Duodenal mucosa (tissue), 2 donors: ENCODE measurements around the gene BNIPL.

Source experiments
- H3K27ac ChIP-seq: one replicate; pipeline ENCODE4 v1.7.0; 2013; ENCODE audit warnings: low read depth, low read length
- H3K27me3 ChIP-seq, 2 donors: one replicate each; pipeline ENCODE4 v1.7.0; 2013; ENCODE audit warnings: low read length in 2 of 2, control low read depth in 1 of 2; ENCODE audit not compliant: insufficient read depth in 2 of 2, control insufficient read depth in 1 of 2
- H3K36me3 ChIP-seq, 2 donors: one replicate each; pipeline ENCODE4 v1.7.0; 2013; ENCODE audit warnings: low read length in 2 of 2, control low read depth in 1 of 2; ENCODE audit not compliant: insufficient read depth in 2 of 2, control insufficient read depth in 1 of 2
- H3K4me1 ChIP-seq, 2 donors: one replicate each; pipeline ENCODE4 v1.7.0; 2013; ENCODE audit warnings: low read length in 2 of 2, control low read depth in 1 of 2; ENCODE audit not compliant: insufficient read depth in 2 of 2, control insufficient read depth in 1 of 2
- H3K4me3 ChIP-seq, 2 donors: one replicate each; pipeline ENCODE4 v1.7.0; 2013; ENCODE audit warnings: low read length in 2 of 2, low read depth in 1 of 2
- H3K9ac ChIP-seq, 2 donors: one replicate each; pipeline ENCODE4 v1.7.0; 2013; ENCODE audit warnings: low read length in 2 of 2, low read depth in 1 of 2
- H3K9me3 ChIP-seq, 2 donors: one replicate each; pipeline ENCODE4 v1.7.0; 2013; ENCODE audit warnings: low read length in 2 of 2, control low read depth in 1 of 2; ENCODE audit not compliant: control insufficient read depth in 1 of 2

BNIPL gene

DNA sequence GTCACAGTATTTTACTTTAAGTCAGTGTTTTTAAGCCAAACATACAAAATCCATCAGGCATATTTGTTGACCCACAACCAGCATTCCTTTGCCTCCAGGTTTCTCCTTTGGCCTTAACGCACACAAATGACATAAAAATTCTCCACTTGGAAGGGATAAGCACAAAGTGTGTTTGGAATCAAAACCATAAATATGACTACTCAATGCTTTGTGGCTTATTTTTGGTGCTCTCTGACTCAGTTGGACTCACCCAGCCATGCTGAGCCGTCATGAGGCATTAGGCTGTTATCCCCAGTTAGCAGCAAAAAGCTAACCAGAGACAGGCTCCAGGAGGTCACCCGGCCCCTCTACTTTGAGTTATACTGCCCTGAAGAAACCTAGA lies 27.2 kb upstream of the BNIPL start:
- Histone ChIP-seq H3K27ac (peak overlapping the region; percentile 22), H3K27me3 (no peaks in the 10 kb centered on the region), H3K9ac (peak overlapping the region; percentile 92), H3K4me1 (peaks cover 52 to 58% of the 10 kb centered on the region in 2 donors), H3K9me3 (no peaks in the 10 kb centered on the region), H3K36me3 (peaks cover 0 to 3% of the 10 kb centered on the region in 2 donors), H3K4me3 (peak overlapping the region; percentile 87 to 94)

DNA sequence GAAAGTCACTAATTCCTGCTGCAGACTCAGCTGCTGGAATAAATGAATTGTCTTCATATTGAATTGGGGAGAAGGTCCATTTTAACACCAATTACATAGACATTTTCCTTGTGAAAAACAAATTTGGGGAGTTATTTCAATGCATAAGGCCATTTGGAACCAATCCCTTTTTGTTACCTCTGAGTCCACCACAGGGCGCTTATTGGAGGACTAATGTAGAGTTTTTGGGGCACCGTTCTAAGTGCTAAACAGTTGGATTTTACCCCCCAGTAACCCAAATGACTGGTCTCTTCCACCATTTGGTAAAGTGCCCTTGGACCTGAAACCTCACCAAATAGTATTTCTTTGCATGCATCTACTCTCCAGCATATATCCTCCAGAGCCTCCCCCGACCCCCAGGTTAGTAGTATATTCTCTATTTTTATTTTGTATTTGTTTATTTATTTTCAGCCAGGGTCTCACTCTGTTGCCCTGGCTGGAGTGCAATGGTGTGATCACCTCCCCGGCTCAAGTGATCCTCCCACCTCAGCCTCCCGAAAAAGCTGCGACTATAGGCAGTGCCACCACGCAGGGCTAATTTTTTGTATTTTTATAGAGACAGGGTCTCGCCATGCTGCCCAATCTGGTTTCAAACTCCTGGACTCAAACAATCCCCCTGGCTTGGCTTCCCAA lies 26.6 kb upstream of the BNIPL start:
- Histone ChIP-seq H3K9me3 (no peaks in the 10 kb centered on the region), H3K4me1 (peaks cover 55% of the 10 kb centered on the region in 2 donors), H3K9ac (peak overlapping the region; percentile 92), H3K27ac (no peak overlapping the region), H3K4me3 (peak overlapping the region; percentile 87 to 94), H3K36me3 (peaks cover 0 to 3% of the 10 kb centered on the region in 2 donors), H3K27me3 (no peaks in the 10 kb centered on the region)

DNA sequence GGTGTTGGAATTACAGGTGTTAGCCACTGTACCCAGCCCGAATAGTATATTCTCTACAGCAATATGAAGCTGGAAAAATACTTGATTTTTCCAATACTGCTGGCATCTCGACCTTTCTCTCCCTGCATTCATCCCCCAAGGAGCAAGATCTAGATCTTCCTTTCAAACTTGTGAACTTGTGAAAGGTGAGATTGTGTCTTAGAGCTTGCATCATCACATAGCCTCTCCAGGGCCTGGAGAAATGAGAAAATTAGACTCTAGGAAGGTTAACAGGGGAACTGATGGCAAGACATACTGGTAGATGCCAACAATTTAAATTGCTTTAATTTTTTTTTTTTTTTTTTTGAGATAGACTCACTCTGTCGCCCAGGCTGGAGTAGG lies 26.1 kb upstream of the BNIPL start:
- Histone ChIP-seq H3K4me1 (peaks cover 53 to 55% of the 10 kb centered on the region in 2 donors), H3K4me3 (no peak overlapping the region)

DNA sequence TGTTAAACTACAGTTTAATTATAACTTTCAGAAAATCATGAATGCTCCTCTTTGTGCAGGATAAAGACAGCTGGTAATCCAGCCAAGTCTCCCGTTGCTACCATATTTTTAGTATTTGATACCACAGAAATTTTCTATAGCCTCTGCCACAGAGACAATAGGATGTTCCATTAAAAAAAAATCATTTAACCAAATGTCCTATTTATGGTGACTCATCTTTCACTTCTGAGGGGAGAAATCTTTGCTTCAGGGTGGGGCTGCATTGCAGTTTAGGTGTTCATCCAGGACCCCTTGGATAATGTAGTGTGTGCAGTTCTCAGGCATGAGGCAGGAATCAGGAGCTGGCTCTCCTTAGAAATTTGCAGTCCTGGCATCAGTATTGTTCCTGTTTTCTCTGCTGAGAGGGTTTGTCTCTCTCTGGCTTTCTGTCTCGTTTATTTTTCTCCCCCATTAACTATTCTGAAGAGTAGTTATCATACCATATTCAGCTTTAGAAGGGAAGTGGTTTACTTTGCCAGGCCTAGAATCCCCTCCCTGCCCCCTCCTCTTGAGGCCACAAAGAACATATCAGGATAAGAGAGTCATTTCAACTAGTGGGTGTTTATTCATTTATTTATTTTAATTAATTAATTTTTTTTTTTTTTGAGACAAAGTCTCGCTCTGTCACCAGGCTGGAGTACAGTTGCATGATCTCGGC lies 25.1 kb upstream of the BNIPL start:
- no peaks in the 10 kb centered on the region for H3K9me3 ChIP-seq
- H3K27ac ChIP-seq = no peak overlapping the region
- H3K4me3 ChIP-seq = no peak overlapping the region
- peaks cover 48 to 55% of the 10 kb centered on the region in 2 donors for H3K4me1 ChIP-seq
- peaks cover 0 to 3% of the 10 kb centered on the region in 2 donors for H3K36me3 ChIP-seq
- no peak overlapping the region for H3K9ac ChIP-seq
- H3K27me3 ChIP-seq = no peaks in the 10 kb centered on the region

More for the DNA sequence above, 26.1 kb upstream of the BNIPL start:
- H3K27me3 ChIP-seq = no peaks in the 10 kb centered on the region
- no peaks in the 10 kb centered on the region for H3K9me3 ChIP-seq
- H3K9ac ChIP-seq = no peak overlapping the region
- no peak overlapping the region for H3K27ac ChIP-seq
- peaks cover 0 to 3% of the 10 kb centered on the region in 2 donors for H3K36me3 ChIP-seq

DNA sequence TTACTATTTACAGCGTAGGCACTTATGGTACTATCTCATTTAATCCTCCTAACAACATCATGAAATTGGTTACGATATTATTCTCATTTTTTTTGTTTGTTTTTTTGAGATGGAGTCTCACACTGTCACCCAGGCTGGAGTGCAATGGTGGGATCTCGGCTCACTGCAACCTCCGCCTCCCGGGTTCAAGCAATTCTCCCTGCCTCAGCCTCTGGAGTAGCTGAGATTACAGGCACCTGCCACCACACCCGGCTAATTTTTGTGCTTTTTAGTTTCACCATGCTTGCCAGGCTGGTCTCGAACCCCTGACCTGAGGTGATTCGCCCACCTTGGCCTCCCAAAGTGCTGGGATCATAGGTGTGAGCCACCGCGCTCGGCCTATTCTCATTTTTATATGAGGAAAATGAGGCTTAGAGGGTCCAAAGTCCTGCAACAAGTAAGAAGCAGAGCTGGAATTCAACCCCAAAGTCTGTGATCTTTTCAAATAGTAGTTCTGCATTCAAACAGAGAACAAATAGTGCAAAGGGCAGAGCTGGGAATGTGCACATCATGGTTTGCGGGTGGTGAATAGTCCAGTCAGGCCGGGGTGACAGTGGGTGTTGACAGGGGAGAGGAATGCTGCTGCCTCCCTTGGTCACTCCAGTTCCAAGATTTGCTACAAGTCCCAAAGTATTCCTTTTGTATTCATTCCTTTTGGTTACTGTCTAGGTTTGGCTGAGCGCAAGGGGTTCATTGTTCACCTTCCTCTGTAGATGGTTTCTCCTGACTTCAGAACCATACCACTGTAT lies 23.5 kb upstream of the BNIPL start:
- H3K4me3 ChIP-seq = peak overlapping the region in 1 of 2 donors; percentile 12
- no peaks in the 10 kb centered on the region for H3K27me3 ChIP-seq
- no peaks in the 10 kb centered on the region for H3K9me3 ChIP-seq
- H3K4me1 ChIP-seq = peaks cover 36 to 44% of the 10 kb centered on the region in 2 donors
- H3K36me3 ChIP-seq = peaks cover 2 to 4% of the 10 kb centered on the region in 2 donors
- H3K27ac ChIP-seq = peak overlapping the region; percentile 61
- peak overlapping the region in 1 of 2 donors; percentile 8 for H3K9ac ChIP-seq

DNA sequence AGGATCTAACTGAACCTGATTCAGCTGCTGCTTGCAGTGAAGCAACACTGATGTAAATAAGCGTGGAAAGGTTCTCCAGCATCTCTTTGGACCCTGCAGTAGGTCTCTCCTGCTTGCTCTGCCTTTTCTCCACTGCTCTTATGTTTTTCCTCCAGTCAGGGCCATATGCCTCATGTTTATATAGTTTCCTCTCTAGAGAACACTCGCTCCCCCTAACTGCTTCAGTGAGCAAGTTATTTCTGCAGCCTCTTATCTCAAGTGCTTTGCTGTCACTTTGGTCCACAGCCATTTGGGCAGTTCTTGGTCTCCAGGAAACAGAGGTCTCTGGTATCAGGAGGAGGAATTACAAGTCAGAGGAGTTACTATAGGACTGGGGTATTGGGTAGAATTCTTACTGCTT lies 22.9 kb upstream of the BNIPL start:
- H3K27me3 ChIP-seq = no peaks in the 10 kb centered on the region
- H3K9me3 ChIP-seq = no peaks in the 10 kb centered on the region
- H3K27ac ChIP-seq = peak overlapping the region; percentile 61
- peaks cover 5 to 7% of the 10 kb centered on the region in 2 donors for H3K36me3 ChIP-seq
- peak overlapping the region in 1 of 2 donors; percentile 8 for H3K9ac ChIP-seq
- H3K4me3 ChIP-seq = peak overlapping the region in 1 of 2 donors; percentile 12
- H3K4me1 ChIP-seq = peaks cover 34 to 43% of the 10 kb centered on the region in 2 donors

DNA sequence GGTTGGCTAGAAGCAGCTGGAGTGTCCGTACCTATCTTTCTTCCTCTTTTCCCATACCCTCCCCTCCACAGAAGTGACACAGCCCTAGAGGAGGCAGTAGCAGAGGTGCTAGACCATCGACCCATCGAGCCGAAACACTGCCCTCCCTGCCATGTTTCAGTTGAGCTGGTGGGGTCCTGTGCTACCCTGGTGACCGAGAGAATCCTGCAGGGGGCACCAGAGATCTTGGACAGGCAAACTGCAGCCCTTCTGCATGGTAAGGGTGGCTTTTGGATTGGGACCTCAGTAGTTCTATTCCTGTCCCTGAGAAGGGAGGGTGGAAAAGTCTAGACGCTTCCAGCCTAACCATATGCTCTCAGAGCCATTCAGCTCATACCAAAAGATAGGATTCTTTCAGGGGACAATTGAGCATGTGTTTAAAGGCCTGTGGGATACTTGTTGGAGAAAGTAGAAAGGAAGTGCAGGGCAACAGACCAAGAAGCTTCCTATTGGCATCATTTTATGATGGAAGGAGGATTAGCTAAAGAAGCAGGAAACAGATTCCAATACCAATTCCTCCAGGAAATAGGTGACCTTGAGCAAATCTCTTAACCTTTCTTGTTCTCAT lies 11.7 kb upstream of the BNIPL start:
- H3K36me3 ChIP-seq = peaks cover 12 to 38% of the 10 kb centered on the region in 2 donors
- no peak overlapping the region for H3K9ac ChIP-seq
- H3K4me1 ChIP-seq = no peaks in the 10 kb centered on the region
- no peaks in the 10 kb centered on the region for H3K9me3 ChIP-seq
- no peak overlapping the region for H3K4me3 ChIP-seq
- no peak overlapping the region for H3K27ac ChIP-seq
- H3K27me3 ChIP-seq = no peaks in the 10 kb centered on the region

DNA sequence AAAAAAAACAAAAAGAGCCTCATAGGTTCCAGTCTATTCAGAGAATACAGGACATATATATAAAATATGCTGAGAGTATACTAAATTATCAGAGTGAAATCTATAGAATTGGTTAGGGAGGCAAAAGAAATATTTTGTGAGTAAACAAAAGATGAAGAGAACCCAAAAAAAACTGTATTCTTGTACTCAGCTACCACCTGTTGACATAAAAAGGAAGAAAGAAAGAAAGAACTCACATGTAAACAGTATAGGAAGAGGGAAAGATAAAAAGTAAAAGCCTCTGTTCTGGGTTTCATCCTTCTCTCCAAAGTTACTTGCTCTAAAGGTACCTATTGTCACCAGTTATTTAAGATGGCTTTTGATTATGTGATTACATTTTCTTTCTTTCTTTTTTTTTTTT lies 9.9 kb upstream of the BNIPL start:
- peaks cover 12 to 51% of the 10 kb centered on the region in 2 donors for H3K36me3 ChIP-seq
- no peaks in the 10 kb centered on the region for H3K27me3 ChIP-seq
- H3K4me3 ChIP-seq = no peak overlapping the region

DNA sequence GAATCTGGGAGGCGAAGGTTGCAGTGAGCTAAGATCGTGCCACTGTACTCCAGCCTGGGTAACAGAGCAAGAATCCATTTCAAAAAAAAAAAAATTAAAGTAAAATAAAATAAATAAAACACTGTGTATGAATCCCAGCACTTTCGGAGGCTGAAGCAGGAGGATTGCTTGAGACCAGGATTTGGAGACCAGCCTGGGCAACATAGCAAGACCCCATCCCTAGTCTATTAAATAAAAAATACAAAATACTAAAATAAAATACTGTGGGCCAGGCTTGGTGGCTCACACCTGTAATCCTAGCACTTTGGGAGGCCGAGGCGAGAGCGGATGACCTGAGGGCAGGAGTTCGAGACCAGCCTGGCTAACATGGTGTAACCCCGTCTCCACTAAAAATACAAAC lies 4.2 kb upstream of the BNIPL start:
- Histone ChIP-seq H3K4me3 (no peak overlapping the region), H3K4me1 (no peaks in the 10 kb centered on the region), H3K9ac (no peak overlapping the region), H3K27me3 (no peaks in the 10 kb centered on the region), H3K27ac (no peak overlapping the region), H3K36me3 (peaks cover 15 to 53% of the 10 kb centered on the region in 2 donors), H3K9me3 (no peaks in the 10 kb centered on the region)

More for the DNA sequence above, 9.9 kb upstream of the BNIPL start:
- Histone ChIP-seq H3K9ac (no peak overlapping the region), H3K27ac (no peak overlapping the region), H3K4me1 (no peaks in the 10 kb centered on the region), H3K9me3 (no peaks in the 10 kb centered on the region)
